GM12872 (cell line): ENCODE measurements around the gene MMP23B.
A peak's percentile ranks its signal among the peaks of the same experiment; 100 is the strongest.

Experiments used
- TF ChIP-seq, protein P1 (sequence below): IDR thresholded peaks from 3 replicates; pipeline ENCODE4 v1.5.1; 2011; ENCODE audit warnings: low read depth, mild to moderate bottlenecking, low read length, moderate library complexity; ENCODE audit not compliant: insufficient read depth

Gene MMP23B

GRCh38 chr1:1618396-1619068, 13.4 kb upstream of the MMP23B start:
- TF ChIP-seq, protein P1, sequence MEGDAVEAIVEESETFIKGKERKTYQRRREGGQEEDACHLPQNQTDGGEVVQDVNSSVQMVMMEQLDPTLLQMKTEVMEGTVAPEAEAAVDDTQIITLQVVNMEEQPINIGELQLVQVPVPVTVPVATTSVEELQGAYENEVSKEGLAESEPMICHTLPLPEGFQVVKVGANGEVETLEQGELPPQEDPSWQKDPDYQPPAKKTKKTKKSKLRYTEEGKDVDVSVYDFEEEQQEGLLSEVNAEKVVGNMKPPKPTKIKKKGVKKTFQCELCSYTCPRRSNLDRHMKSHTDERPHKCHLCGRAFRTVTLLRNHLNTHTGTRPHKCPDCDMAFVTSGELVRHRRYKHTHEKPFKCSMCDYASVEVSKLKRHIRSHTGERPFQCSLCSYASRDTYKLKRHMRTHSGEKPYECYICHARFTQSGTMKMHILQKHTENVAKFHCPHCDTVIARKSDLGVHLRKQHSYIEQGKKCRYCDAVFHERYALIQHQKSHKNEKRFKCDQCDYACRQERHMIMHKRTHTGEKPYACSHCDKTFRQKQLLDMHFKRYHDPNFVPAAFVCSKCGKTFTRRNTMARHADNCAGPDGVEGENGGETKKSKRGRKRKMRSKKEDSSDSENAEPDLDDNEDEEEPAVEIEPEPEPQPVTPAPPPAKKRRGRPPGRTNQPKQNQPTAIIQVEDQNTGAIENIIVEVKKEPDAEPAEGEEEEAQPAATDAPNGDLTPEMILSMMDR = no peak

- TF ChIP-seq, protein P1 = peak; percentile 39; the same call in 2 of the 3 replicates
Measured at GRCh38 chr1:1619917-1620361, 12.0 kb upstream of the MMP23B start.

- TF ChIP-seq, protein P1 = no peak
Measured at GRCh38 chr1:1620433-1621139, 11.4 kb upstream of the MMP23B start.

DNA sequence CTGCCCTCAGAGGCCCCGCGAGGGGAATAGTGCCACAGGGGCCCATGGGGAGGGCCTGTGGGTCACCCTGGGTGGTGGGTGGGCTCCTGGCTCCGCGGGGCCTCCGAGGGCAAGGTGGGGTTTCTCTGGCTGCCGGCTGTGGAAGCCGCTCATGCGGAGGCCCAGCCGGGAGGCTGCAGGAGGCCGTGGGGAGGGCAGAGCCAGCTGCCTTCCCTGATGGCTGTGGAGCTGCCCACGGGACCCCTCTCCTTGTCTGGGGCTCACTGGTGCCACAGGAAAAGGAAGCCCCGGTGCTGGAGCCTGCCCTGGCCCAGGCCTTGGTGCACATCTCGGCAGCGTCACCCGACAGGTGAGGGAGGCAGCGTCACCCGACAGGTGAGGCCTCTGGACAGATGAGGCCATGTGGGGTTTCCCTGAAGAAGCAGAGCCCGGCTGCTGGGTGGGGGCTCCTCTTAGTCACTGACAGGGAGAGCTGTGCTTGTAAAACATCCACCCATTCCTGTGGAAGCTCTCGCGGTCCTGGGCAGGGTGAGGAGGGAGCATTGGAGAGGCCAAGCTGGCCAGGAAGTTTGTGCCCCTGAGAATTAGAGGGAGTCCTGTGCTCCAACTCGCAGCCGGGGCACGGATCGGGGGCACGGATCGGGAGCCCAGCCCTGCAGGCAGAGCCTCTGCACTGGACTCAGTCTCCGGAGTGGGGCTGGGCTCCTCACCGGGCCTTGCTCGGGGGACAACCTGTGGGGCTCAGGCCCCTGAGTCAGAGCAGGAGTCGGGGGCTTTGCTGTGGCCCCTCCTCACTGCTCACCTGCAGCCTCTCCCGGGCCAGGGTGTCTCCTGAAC, 10.6 kb upstream of the MMP23B start:
- TF ChIP-seq, protein P1 = no peak

DNA sequence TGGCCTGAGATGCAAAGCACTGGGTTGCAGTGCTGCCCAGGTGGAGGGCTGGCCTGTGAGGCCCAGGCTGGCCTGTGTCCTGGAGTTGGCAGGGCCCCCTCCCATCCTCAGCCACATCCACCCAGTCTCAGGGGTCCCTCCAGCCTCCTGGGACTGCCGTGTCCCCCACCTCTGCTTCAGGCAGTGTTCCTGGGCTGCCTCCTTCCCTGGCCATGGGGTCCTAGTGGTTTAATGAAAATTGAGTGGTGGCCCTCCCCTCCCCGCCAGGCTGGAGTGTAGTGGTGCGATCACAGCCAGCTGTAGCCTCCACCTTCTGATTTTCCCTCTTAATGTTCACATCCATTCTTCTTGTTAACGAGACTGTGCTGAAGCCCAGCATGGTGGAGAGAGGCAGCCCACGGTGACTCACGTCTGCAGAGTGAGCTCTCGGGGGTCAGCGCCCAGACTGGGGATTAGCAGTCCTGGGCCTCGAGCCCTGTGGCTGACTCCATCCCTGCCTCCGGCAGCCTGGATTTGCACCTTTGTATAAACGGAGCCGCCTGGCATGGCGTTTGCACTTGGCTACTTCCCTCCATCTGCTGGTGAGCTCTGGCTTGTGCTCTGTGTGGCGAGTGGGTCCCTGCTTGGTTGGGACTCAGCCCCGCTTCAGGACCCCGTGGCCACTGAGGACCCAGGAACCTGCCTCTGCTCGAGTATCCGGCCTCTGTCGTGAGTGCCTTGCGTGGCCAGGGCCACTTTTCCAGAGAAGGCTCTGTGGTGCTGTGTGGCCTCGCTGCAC, 9.8 kb upstream of the MMP23B start:
- TF ChIP-seq, protein P1 = no peak

- TF ChIP-seq, protein P1 = no peak
Measured at GRCh38 chr1:1622788-1623094, 9.2 kb upstream of the MMP23B start.
